Peyer's patch (tissue), 4 donors: ENCODE results near the gene GRM1. TPM values are rescaled to one million over a fixed set of nuclear protein-coding genes. Genes with fewer than 3 reads are reported as not detected.

Experiments used
- DNase-seq, 3 donors: peaks; one replicate each; pipeline ENCODE4 v3.0.0-alpha.2; 2017 to 2019
- H3K27ac ChIP-seq, 4 donors: fragments of 200-600 bp; sonication (generic); one replicate each; pipeline ENCODE4 v1.5.1; 2016 to 2019
- H3K27me3 ChIP-seq, 2 donors: fragments of 200-600 bp; sonication (generic); one replicate each; pipeline ENCODE4 v1.5.1; 2019
- H3K36me3 ChIP-seq, 3 donors: fragments of 200-600 bp; sonication (generic); one replicate each; pipeline ENCODE4 v1.5.1; 2016 to 2019
- H3K4me1 ChIP-seq, 4 donors: fragments of 200-600 bp; sonication (generic); one replicate each; pipeline ENCODE4 v1.5.1; 2016 to 2019
- H3K4me3 ChIP-seq, 4 donors: fragments of 200-600 bp; sonication (generic); 1 replicate in 3 of 4; 2 replicates in 1 of 4; pipeline ENCODE4 v1.5.1; 2016 to 2019; ENCODE audit warnings: mild to moderate bottlenecking in 1 of 4
- H3K9me3 ChIP-seq, 4 donors: fragments of 200-600 bp; sonication (generic); one replicate each; pipeline ENCODE4 v1.5.1; 2016 to 2019; ENCODE audit warnings: mild to moderate bottlenecking in 1 of 4
- POLR2A ChIP-seq, 2 donors: fragments of 450-650 bp; IDR thresholded peaks; one replicate each; pipeline ENCODE4 v1.5.1; 2017; ENCODE audit warnings: antibody characterized with exemption in 2 of 2, mild to moderate bottlenecking in 2 of 2, moderate library complexity in 2 of 2
- total RNA-seq, 4 donors: library from RNA; depleted of rRNA; stranded (reverse); fragments of >200 nt; gene quantifications; one replicate each; pipeline ENCODE4 v1.1.0, GENCODE V29; 2016
- TF ChIP-seq, protein P1 (sequence below), 6 experiments: fragments of 450-650 bp in 4 of 6; fragments of 200-600 bp in 2 of 6; sonication (generic) in 1 of 6; IDR thresholded peaks; one replicate each; pipeline ENCODE4 v1.5.1; 2017 to 2019; ENCODE audit warnings: antibody characterized with exemption in 6 of 6, mild to moderate bottlenecking in 3 of 6, moderate library complexity in 1 of 6

GRM1 gene
- not detected for total RNA-seq

DNA sequence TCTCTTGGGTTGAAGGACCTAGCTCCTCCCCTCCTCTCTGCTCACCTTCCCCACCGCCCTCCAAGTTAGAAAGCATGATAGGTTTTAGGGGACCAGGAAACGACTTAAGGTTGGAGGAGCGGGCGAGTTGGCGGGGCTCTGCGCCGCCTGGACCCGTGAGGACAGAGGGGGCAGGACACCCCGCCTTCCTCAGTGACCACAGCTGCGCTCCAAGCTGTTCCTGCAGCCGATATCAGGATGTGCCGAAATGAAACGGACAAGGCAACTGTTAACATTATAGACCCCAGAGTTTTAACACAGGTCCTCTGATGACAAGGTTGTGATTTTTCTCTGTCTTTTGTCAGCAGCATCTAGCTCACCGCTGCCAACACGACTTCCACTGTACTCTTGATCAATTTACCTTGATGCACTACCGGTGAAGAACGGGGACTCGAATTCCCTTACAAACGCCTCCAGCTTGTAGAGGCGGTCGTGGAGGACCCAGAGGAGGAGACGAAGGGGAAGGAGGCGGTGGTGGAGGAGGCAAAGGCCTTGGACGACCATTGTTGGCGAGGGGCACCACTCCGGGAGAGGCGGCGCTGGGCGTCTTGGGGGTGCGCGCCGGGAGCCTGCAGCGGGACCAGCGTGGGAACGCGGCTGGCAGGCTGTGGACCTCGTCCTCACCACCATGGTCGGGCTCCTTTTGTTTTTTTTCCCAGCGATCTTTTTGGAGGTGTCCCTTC, at the start of gene GRM1:
TSS of gene GRM1 (plus strand) at position 212 of the 722 bp plus-strand sequence. CDS start at position 668, 456 bp downstream.
- H3K36me3 ChIP-seq: no peaks in the 10 kb centered on the region
- peak in 1 of 3 donors; percentile 26 for DNase-seq

DNA sequence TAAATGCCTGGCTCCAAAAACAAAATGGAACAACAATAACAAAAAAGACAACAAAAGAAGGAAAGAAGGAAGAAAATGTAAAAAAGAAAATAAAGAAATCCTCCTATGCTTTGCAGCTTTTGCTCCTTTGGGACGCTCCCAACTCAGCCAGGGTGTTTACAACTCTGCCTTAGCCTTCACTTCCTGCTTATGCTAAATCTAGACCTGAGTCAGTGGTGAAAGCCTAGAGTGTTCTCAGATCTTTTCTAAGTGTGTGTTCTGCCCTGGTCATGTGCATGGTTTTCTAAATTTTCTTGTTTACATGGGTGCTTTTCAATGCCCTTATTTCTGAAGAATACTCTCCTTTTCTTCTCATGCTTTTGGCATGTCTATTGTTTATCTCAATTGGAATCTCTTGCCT, 19.5 kb upstream of the GRM1 start:
- no peaks in the 10 kb centered on the region for H3K27me3 ChIP-seq
- no peaks in the 10 kb centered on the region for H3K36me3 ChIP-seq
- no peaks in the 10 kb centered on the region for H3K4me1 ChIP-seq
- no peak overlapping the region for H3K4me3 ChIP-seq
- no peak for DNase-seq
- TF ChIP-seq, protein P1, sequence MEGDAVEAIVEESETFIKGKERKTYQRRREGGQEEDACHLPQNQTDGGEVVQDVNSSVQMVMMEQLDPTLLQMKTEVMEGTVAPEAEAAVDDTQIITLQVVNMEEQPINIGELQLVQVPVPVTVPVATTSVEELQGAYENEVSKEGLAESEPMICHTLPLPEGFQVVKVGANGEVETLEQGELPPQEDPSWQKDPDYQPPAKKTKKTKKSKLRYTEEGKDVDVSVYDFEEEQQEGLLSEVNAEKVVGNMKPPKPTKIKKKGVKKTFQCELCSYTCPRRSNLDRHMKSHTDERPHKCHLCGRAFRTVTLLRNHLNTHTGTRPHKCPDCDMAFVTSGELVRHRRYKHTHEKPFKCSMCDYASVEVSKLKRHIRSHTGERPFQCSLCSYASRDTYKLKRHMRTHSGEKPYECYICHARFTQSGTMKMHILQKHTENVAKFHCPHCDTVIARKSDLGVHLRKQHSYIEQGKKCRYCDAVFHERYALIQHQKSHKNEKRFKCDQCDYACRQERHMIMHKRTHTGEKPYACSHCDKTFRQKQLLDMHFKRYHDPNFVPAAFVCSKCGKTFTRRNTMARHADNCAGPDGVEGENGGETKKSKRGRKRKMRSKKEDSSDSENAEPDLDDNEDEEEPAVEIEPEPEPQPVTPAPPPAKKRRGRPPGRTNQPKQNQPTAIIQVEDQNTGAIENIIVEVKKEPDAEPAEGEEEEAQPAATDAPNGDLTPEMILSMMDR (IDR thresholded peaks at IDR 0.05): no peak
- no peak for TF ChIP-seq POLR2A (IDR thresholded peaks at IDR 0.05)
- no peaks in the 10 kb centered on the region for H3K9me3 ChIP-seq
- H3K27ac ChIP-seq: no peak overlapping the region

More for the DNA sequence above, at the start of gene GRM1:
- H3K27me3 ChIP-seq: peaks cover 0 to 4% of the 10 kb centered on the region in 2 donors
- no peaks in the 10 kb centered on the region for H3K9me3 ChIP-seq
- no peak within 1 kb of the TSS for H3K4me3 ChIP-seq
- no peak within 1 kb of the TSS for H3K27ac ChIP-seq
- TF ChIP-seq POLR2A (IDR thresholded peaks at IDR 0.05): no peak
- TF ChIP-seq, protein P1 (IDR thresholded peaks at IDR 0.05): no peak
- H3K4me1 ChIP-seq: no peaks in the 10 kb centered on the region

DNA sequence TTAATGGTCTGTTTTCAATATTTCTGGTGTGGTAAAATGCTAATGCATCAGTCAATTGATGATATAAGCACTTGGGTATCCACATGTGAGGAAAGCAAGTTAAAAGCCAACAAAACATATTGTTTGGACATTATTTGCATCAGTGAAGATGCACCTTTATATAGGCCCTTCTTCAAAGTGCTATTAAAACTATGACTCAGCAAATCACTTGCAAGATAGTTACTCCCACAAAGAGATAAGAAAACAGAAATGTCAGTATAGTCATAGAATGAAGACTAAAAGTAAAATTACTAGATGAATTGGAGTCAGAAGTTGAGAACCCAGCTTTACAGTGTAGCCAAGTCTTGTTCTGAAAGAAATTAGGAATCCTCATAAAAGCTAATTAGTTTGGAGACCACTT, 14.6 kb upstream of the GRM1 start:
- no peak overlapping the region for H3K4me3 ChIP-seq
- no peaks in the 10 kb centered on the region for H3K4me1 ChIP-seq
- TF ChIP-seq POLR2A (IDR thresholded peaks at IDR 0.05): no peak
- TF ChIP-seq, protein P1 (IDR thresholded peaks at IDR 0.05): no peak

DNA sequence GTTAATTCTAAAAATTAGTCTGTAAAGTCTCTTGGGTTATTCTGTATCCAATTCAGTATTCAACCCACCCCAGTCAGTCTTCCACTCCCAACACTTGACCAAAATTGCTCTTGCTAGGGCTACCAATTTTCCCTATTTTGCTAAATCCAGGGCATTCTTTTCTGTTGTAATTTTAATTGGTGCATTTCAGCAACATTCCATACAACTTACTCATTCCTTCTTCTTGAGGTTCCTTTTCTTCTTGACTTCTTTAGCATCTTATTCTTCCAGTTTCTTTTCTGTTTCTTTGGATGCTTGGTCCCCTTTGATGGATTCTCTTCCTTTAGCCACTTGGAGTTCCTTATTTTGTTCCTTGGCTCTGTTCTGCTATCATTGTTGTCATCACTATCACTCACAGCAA, 11.2 kb upstream of the GRM1 start:
- Histone ChIP-seq H3K27ac (no peak overlapping the region), H3K9me3 (no peaks in the 10 kb centered on the region), H3K36me3 (no peaks in the 10 kb centered on the region), H3K4me1 (no peaks in the 10 kb centered on the region), H3K27me3 (no peaks in the 10 kb centered on the region), H3K4me3 (no peak overlapping the region)
- no peak for DNase-seq
- TF ChIP-seq POLR2A (IDR thresholded peaks at IDR 0.05): no peak
- TF ChIP-seq, protein P1 (IDR thresholded peaks at IDR 0.05): no peak

More for the DNA sequence above, 14.6 kb upstream of the GRM1 start:
- Histone ChIP-seq H3K36me3 (no peaks in the 10 kb centered on the region), H3K27ac (no peak overlapping the region), H3K27me3 (no peaks in the 10 kb centered on the region), H3K9me3 (no peaks in the 10 kb centered on the region)
- DNase-seq: no peak

GRCh38 chr6:146026873-146027272, 2.0 kb upstream of the GRM1 start:
- DNase-seq: no peak

More at GRCh38 chr6:146026873-146027272, 2.0 kb upstream of the GRM1 start:
- Histone ChIP-seq H3K9me3 (no peaks in the 10 kb centered on the region), H3K27me3 (peaks cover 0 to 4% of the 10 kb centered on the region in 2 donors), H3K4me3 (no peak overlapping the region), H3K27ac (no peak overlapping the region), H3K36me3 (no peaks in the 10 kb centered on the region), H3K4me1 (no peaks in the 10 kb centered on the region)
- TF ChIP-seq POLR2A (IDR thresholded peaks at IDR 0.05): no peak
- TF ChIP-seq, protein P1 (IDR thresholded peaks at IDR 0.05): no peak
